Left colon (tissue), 2 donors: ENCODE data around the gene VDAC2. TPM values are rescaled to one million over a fixed set of nuclear protein-coding genes. Genes with fewer than 3 reads are reported as not detected.
A peak's percentile ranks its signal among the peaks of the same experiment; 100 is the strongest.

Experiments used
- ATAC-seq: fragments of 200-7000 bp; cut with Tn5 transposase; one replicate; pipeline ENCODE4 v1.9.1; 2020; ENCODE audit warnings: mild to moderate bottlenecking, moderate library complexity
- DNase-seq, 2 donors: peaks; one replicate each; pipeline ENCODE4 v3.0.0-alpha.2; 2020
- intact Hi-C, 2 donors: fragments of 100-400 bp; cut with DNase I in 1 of 2; cut with micrococcal nuclease in 1 of 2; formaldehyde crosslinking; loops; one replicate each; pipeline versions ENCODE4 v1.11.2 to v1.14.0; 2022; cut with DNase I, micrococcal nuclease
- total RNA-seq, 2 donors: library from RNA; stranded (reverse); fragmentation: NEBNext Ultra II Directional; extraction: Animal tissue kit (Norgen Biotek cat#: 25700); gene quantifications; one replicate each; pipeline ENCODE4 v1.2.1, GENCODE V29; 2021
- donor health status: DM: no; HTN: no; CAD: no.
- donor health status: DM: yes; HTN: yes; CAD: no.

Gene VDAC2
- total RNA-seq, 2 donors from 2014 or later = 288 to 359 TPM

DNA sequence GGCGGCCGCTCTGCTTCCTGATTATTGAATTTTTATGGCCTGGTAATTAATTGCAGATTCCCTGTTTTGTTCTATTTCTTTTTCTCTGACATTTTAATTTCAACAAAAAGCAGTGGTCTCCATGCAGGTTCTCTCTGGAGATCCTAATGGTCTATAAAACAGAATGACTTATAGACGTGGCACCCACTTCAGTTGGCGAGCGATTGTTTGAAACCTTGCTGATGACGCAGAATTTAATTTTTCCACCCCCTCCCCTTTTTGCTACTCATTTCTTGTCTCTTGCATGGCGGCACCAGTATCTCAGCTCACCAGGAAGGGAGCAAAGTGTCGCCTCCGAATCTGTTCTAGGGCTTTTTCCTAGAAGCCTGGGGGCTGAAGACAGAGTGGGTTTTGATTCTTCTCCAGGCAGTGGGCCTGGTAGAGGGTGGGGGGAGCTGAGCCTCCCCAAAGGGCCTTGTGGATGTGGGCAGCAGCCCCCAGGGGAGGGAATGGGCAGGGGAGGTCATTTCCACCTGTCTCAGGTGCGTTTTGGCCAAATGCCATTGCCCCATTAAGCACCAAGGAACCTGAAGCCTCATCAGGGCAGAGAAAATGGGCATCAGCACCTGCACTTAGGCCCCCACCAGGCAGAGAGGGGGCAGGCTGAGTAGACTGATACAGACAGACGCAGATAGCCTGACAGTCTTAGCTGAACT is 28.6 kb downstream of the VDAC2 start:
- intact Hi-C loops = loop anchor here in 1 of 2 donors (5.0 to 10.0 kb wide), 2 partner anchors 54 to 127 kb away; partner anchors contain the start of gene SAMD8
- DNase-seq (peak in 1 of 2 donors; percentile 20), ATAC-seq (no peak)

DNA sequence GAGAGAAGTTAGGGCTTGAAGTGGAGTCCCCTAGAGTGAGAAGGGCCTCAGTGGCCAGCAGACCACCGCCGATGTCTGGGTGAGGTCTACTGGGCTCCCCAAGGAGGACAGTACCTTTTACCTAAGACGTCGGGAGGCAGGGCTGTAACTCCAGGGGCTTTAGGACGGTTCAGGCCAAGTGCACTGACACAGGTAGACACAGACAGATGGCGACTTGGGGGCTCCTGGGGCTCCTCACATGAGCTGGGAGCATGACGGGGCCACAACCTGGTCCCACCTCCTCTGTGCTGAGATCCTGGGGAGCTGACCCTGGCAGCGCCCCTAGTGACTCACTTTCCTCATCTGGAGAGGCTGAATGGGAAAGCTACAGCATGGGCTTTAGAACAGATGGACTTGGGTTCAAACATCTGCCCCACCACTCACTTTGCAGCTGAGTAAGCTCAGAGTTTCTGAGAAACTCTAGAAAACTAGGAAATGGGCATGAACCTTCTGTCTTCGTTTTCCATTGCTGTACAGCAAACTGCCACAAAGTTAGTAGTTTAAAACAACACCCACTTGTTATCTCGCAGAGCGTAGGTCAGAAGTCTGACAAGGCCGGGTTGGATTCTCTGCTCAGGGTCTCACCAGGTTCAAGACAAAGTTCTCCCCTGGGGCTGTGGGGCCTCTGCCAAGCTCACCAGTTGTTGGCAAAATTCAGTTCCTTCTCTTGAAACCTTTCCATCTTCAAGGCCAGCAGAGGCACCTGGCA is 29.9 kb downstream of the VDAC2 start:
- DNase-seq = peak in 1 of 2 donors; percentile 23
- ATAC-seq = no peak
- intact Hi-C loops = no loop called here

DNA sequence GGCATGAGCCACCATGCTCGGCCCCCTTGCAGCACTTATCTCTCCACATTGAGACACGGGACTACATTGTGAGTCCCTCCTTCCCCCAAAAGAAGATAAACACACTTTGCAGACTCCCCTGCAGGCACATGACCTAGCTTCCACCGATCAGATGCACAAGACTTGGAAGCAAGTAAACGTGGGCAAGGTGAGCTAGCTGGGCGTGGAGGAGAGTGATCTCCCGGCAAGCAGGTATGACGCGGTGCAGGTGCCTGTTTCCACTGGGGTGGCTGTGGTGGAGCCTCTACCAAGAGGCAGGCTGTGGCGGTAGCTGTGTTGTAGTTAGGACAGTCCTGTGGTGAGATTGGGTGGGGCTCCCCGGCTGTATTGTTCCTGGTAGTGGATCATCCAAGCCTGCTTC is 32.8 kb downstream of the VDAC2 start:
- peak; percentile 69 for ATAC-seq
- peak; percentile 56 to 69 for DNase-seq
- intact Hi-C loops = no loop called here

DNA sequence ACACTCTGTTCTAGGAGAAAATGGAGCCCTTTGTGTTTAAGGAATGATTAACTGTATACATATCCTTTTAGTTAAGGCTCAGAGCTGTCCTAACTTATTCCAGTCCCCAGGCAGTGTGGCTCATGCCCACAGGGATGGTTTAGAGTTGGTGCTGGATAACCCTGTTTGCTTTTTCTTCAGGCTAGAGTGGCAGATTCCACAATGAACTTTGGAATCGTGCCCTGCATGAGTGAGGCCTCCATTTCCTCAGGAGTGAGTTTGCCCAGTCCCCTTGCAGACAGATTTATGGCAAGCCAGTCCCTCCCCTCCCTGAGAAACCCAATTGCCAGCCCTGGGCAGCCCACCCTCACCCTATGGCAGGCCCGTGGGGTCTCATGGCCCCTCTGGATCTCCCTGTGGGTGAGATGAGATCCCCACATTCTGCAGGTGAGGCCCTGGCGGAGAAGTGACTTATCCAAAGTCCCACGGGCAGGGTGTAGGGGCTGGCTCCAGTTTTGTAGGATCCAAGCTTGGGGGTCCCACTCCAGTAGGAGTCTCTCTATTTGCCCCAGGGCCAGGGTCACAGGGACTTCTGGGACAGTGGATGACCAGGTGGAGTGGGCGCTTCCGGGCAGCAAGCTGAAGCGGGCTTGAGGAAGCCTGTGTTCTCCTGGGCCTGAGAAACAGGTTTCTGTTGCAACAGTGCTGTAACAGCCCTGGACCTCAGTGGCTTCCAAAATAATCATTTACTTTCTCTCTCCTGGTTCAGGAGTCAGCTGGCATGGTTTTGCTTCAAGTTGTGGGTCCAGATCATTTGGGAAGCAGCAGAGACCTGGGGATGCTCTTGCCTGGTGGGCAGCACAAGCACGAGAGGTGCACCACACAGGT is 34.1 kb downstream of the VDAC2 start:
- intact Hi-C loops = no loop called here
- peak; percentile 28 for ATAC-seq
- peak in 1 of 2 donors; percentile 27 for DNase-seq

GRCh38 chr10:75245354-75246250 is 35.0 kb downstream of the VDAC2 start:
- ATAC-seq (peak; percentile 86), DNase-seq (peak; percentile 85 to 89)
- intact Hi-C loops = no loop called here

DNA sequence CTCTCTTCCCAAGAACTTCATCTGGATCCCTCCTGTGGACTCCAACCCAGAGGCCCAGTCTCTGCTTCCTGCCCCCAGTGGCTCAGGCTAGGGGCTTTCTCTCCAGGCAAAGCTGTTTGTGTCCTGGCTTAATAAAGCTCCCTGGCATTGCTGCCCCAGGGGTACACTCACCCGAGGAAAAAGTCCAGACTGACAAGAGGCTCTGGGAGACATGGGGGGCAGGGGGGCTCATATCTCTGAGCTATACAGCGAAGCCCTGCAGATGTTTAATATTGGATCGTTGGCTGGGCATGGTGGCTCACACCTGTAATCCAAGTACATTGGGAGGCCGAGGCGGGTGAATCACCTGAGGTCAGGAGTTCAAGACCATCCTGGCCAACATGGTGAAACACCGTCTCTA is 35.9 kb downstream of the VDAC2 start:
- intact Hi-C loops = no loop called here
- peak in 1 of 2 donors; percentile 19 for DNase-seq
- no peak for ATAC-seq

GRCh38 chr10:75247797-75248196 is 37.2 kb downstream of the VDAC2 start:
- intact Hi-C loops = no loop called here
- ATAC-seq = no peak
- DNase-seq = peak in 1 of 2 donors; percentile 11

DNA sequence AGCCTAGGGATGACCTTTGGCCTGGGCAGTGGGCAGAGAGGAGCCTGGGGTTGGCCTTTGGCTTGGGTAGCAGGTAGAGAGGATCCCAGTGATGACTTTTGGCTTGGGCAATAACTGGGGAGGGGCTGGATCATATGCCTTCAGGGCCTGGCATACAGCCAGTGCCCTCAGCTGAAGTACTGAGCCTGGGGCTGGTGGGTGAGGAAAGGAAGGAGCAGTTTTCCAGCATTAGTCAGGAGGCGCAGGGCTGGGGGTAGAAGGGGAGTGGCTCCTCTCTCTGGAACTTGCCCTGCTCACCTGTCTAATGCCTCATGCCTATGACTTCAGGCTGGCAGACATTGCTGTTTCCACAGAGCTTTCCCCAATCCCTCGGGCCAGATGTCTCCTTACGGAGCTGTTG is 40.3 kb downstream of the VDAC2 start:
- intact Hi-C loops = no loop called here
- ATAC-seq = peak; percentile 71
- DNase-seq = no peak

DNA sequence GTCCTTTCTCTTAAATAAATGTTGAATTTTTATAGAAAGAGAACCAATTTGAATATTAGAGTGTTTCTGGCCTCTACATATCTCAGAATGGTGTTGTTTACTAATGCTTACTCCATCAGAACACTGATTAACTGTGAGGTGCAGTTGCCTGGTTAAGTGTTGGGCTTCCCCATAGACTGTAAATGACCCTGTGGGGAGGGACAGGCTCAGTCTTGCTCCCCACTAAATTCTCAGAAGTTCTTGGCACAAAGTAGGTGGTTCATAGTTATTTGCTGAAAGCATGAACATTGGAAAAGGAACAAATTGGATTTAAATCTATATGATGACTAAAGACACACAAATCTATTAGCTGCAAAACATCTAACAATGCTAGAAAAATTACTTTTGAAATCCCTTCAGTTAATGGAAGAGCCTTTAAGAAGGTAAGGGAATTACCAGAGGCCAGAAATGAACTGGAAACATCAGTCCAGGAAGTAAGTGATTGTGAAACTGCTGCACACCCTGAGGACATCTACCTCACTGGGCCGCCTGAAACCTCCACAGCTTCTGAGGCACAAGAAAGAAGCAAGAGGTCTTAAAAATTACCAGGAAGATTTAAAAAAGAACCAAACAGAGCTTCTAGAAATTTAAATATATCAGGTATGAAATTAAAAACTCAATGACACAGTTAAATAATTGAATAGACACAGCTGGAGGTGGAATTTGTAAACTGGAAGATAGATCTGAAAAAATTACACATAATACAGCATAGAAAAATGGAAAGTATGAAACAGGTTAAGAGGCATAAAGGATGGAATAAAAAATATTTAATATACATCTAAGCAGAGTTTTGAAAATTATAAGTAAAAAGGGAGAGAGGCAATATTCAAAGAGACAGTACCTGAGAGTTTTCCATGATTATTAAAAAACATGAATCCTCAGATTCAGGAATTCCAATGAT is 43.0 kb downstream of the VDAC2 start:
- intact Hi-C loops = no loop called here
- ATAC-seq = no peak
- no peak for DNase-seq

DNA sequence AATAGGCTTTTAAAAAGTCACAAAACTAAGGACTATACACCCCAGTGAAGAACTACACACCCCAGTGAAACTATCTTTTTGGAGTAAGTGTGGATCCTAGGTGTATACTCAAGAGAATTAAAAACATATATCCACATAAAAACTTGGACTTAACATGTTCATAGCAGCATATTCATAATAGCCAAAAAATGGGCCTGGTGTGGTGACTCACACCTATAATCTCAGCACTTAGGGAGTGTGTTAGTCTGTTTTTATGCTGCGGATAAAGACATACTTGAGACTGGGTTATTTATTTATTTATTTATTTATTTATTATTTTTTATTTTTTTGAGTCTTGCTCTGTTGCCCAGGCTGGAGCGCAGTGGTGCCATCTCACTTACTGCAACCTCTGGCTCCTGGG is 44.1 kb downstream of the VDAC2 start:
- DNase-seq (no peak), ATAC-seq (no peak)
- intact Hi-C loops = no loop called here

- ATAC-seq (no peak), DNase-seq (no peak)
- intact Hi-C loops = no loop called here
Observed at GRCh38 chr10:75260990-75261389, 50.4 kb downstream of the VDAC2 start.

- ATAC-seq = peak; percentile 54
- intact Hi-C loops = no loop called here
- no peak for DNase-seq
Observed at GRCh38 chr10:75261813-75262705, 51.5 kb downstream of the VDAC2 start.

- intact Hi-C loops = no loop called here
- ATAC-seq (peak; percentile 21), DNase-seq (no peak)
Observed at GRCh38 chr10:75263806-75264205, 53.2 kb downstream of the VDAC2 start.

GRCh38 chr10:75265856-75266255 is 55.3 kb downstream of the VDAC2 start:
- no peak for ATAC-seq
- no peak for DNase-seq
- intact Hi-C loops = no loop called here

GRCh38 chr10:75266945-75267344 is 56.3 kb downstream of the VDAC2 start:
- ATAC-seq = no peak
- intact Hi-C loops = no loop called here
- DNase-seq = no peak

GRCh38 chr10:75269605-75270004 is 59.0 kb downstream of the VDAC2 start:
- DNase-seq (no peak), ATAC-seq (no peak)
- intact Hi-C loops = no loop called here
